Gastrocnemius medialis (tissue), 4 donors: Measurements from ENCODE around the gene CYP17A1. TPM values are rescaled to one million over a fixed set of nuclear protein-coding genes. Genes with fewer than 3 reads are reported as not detected.

ENCODE experiments used
- ATAC-seq, 2 donors: fragments of 150-250 bp; one replicate each; pipeline ENCODE4 v1.9.1; 2016
- DNase-seq, 2 donors: peaks; one replicate each; pipeline ENCODE4 v3.0.0-alpha.2; 2019
- H3K27ac ChIP-seq, 4 donors: fragments of 200-600 bp; sonication (generic); 1 replicate in 1 of 4; 2 replicates in 3 of 4; pipeline ENCODE4 v1.5.1; 2016 to 2018; ENCODE audit warnings: mild to moderate bottlenecking in 2 of 4, moderate library complexity in 1 of 4
- H3K27me3 ChIP-seq, 3 donors: fragments of 200-600 bp; sonication (generic) in 2 of 3; 1 replicate in 1 of 3; 2 replicates in 2 of 3; pipeline versions ENCODE4 v1.5.1 to v1.6.0; 2016 to 2019; ENCODE audit warnings: mild to moderate bottlenecking in 1 of 3, moderate library complexity in 1 of 3
- H3K36me3 ChIP-seq, 2 donors: fragments of 200-600 bp; sonication (generic) in 1 of 2; one replicate each; pipeline ENCODE4 v1.5.1; 2017 to 2018
- H3K4me1 ChIP-seq, 2 donors: fragments of 200-600 bp; sonication (generic) in 1 of 2; one replicate each; pipeline ENCODE4 v1.5.1; 2016 to 2017; ENCODE audit warnings: mild to moderate bottlenecking in 2 of 2
- H3K4me3 ChIP-seq, 4 donors: fragments of 200-600 bp; sonication (generic) in 3 of 4; 1 replicate in 1 of 4; 2 replicates in 3 of 4; pipeline ENCODE4 v1.5.1; 2016 to 2019; ENCODE audit warnings: mild to moderate bottlenecking in 2 of 4
- H3K9me3 ChIP-seq, 3 donors: fragments of 200-600 bp; sonication (generic) in 2 of 3; 1 replicate in 1 of 3; 2 replicates in 2 of 3; pipeline ENCODE4 v1.5.1; 2016 to 2019
- POLR2A ChIP-seq, 2 donors: fragments of 450-650 bp; IDR thresholded peaks; one replicate each; pipeline ENCODE4 v1.6.1; 2017; ENCODE audit warnings: antibody characterized with exemption in 2 of 2, mild to moderate bottlenecking in 2 of 2, moderate library complexity in 2 of 2
- in situ Hi-C, 4 donors: fragments of 200-750 bp; cut with MboI; loops; one replicate each; pipeline versions ENCODE4 v1.15.0 to v1.8.0; 2017; ENCODE audit warnings: low sequenced_read_pairs in 4 of 4
- intact Hi-C: fragments of 100-400 bp; cut with DNase I; formaldehyde crosslinking; loops from one replicate; pipeline ENCODE4 v1.15.1; 2023; ENCODE audit warnings: low total_unique reads
- total RNA-seq, 4 donors: library from RNA; depleted of rRNA; stranded (reverse); fragments of >200 nt; gene quantifications; one replicate each; pipeline versions ENCODE4 v1.1.0 to v1.2.3, GENCODE V29; 2016
- TF ChIP-seq, protein P1 (sequence below), 5 experiments: fragments of 450-650 bp in 3 of 5; fragments of 200-600 bp in 2 of 5; sonication (generic) in 2 of 5; IDR thresholded peaks in 4 of 5; conservative IDR thresholded peaks in 1 of 5; 1 replicate in 4 of 5; 2 replicates in 1 of 5; pipeline ENCODE4 v1.5.1; 2016 to 2019; ENCODE audit warnings: antibody characterized with exemption in 5 of 5, mild to moderate bottlenecking in 3 of 5, moderate library complexity in 3 of 5

The CYP17A1 gene
- total RNA-seq, 4 donors from 2014 or later = 4.2 TPM; not detected in 3

DNA sequence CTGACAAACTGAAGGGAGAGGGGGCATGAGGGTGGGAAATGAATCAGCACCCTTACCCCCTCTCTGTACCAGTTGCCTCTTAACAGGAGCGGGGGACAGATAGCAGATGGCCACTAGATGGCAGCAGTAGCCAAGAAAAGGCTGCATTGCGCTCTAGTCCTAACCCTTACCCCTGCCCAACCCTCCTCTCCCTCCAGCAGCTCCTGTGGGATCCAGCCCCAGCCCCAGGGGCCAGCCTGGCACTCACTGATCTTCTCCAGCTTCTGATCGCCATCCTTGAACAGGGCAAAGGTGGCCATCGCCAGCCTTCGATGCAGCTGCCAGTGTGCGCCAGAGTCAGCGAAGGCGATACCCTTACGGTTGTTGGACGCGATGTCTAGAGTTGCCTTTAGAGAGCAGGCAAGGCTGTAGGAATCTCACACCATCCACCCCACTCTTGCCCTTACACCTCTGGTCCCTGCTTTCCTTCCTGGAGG is 2.2 kb downstream of the CYP17A1 start:
- intact Hi-C loops (loop anchor here (1.0 to 2.0 kb wide), 2 partner anchors 66 to 106 kb away; no protein-coding TSS in a partner anchor), in situ Hi-C loops (loop anchor here in 2 of 4 donors (10.0 kb wide), 2 partner anchors 60 to 110 kb away; no protein-coding TSS in a partner anchor)
- Histone ChIP-seq H3K27me3 (no peaks in the 10 kb centered on the region), H3K36me3 (peaks cover 0 to 5% of the 10 kb centered on the region in 2 donors), H3K9me3 (no peaks in the 10 kb centered on the region), H3K4me3 (no peak overlapping the region), H3K27ac (no peak overlapping the region), H3K4me1 (peaks cover 4 to 5% of the 10 kb centered on the region in 2 donors)
- ATAC-seq (peak; percentile 88 to 90), DNase-seq (peak; percentile 55 to 69)
- TF ChIP-seq, protein P1, sequence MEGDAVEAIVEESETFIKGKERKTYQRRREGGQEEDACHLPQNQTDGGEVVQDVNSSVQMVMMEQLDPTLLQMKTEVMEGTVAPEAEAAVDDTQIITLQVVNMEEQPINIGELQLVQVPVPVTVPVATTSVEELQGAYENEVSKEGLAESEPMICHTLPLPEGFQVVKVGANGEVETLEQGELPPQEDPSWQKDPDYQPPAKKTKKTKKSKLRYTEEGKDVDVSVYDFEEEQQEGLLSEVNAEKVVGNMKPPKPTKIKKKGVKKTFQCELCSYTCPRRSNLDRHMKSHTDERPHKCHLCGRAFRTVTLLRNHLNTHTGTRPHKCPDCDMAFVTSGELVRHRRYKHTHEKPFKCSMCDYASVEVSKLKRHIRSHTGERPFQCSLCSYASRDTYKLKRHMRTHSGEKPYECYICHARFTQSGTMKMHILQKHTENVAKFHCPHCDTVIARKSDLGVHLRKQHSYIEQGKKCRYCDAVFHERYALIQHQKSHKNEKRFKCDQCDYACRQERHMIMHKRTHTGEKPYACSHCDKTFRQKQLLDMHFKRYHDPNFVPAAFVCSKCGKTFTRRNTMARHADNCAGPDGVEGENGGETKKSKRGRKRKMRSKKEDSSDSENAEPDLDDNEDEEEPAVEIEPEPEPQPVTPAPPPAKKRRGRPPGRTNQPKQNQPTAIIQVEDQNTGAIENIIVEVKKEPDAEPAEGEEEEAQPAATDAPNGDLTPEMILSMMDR (IDR thresholded peaks at IDR 0.05 in 4 of 5, conservative IDR thresholded peaks at IDR 0.05 in 1 of 5) = peak; percentile 72 to 90 (median 82)
- no peak for TF ChIP-seq POLR2A (IDR thresholded peaks at IDR 0.05)

DNA sequence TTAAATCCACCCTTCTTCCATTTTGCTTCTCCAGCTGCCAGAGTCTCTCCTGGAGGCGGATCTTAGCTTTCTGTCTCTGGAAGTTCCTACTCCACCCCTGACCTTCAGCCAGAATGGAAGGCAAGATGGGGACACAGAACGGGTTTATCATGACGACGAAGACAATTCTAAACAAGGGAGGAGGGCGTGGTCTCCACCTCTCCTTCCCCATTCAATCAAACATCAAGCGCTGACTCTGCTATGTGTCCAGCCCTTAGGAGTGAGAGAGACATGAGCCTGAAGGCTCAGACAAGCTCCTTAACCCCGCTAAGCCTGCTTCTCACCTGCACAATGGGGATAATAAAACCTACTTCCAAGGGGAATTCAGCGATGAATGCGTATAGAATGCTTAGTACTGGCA is 3.1 kb downstream of the CYP17A1 start:
- H3K27me3 ChIP-seq = no peaks in the 10 kb centered on the region
- H3K4me1 ChIP-seq = peaks cover 4 to 5% of the 10 kb centered on the region in 2 donors
- in situ Hi-C loops = loop anchor here in 2 of 4 donors (5.0 to 10.0 kb wide), 4 partner anchors 61 to 109 kb away; no protein-coding TSS in a partner anchor
- ATAC-seq (no peak), DNase-seq (no peak)
- intact Hi-C loops = loop anchor here (2.0 kb wide), 1 partner anchor 67 kb away; no protein-coding TSS in a partner anchor
- H3K36me3 ChIP-seq = peaks cover 0 to 9% of the 10 kb centered on the region in 2 donors
- no peak overlapping the region for H3K4me3 ChIP-seq
- H3K9me3 ChIP-seq = no peaks in the 10 kb centered on the region
- TF ChIP-seq, protein P1 (IDR thresholded peaks at IDR 0.05 in 4 of 5, conservative IDR thresholded peaks at IDR 0.05 in 1 of 5) = no peak
- no peak for TF ChIP-seq POLR2A (IDR thresholded peaks at IDR 0.05)
- no peak overlapping the region for H3K27ac ChIP-seq

DNA sequence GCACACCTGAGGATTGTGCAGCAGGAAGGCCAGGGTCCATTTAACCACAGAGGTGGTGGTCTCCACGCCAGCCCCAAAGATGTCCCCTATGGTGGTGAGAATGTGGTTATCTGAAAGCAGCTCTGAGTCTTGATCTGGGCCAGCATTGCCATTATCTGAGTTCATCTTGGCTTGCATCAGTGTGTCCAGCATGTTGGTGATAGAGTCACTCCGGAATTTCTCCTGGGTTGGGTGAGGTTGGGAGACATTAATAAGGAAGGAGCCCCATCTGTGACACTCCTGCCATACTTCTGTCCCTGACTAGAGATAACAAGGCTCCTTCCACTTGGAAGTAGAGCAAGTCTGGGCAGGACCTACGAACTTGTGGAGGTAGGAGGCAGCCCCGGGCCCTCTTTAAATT is 4.2 kb downstream of the CYP17A1 start:
- in situ Hi-C loops (loop anchor here in 2 of 4 donors (5.0 to 10.0 kb wide), 4 partner anchors 62 to 108 kb away; no protein-coding TSS in a partner anchor), intact Hi-C loops (no loop called here)
- Histone ChIP-seq H3K4me3 (no peak overlapping the region), H3K9me3 (no peaks in the 10 kb centered on the region), H3K27me3 (no peaks in the 10 kb centered on the region), H3K36me3 (peaks cover 0 to 9% of the 10 kb centered on the region in 2 donors), H3K27ac (no peak overlapping the region), H3K4me1 (peaks cover 4 to 5% of the 10 kb centered on the region in 2 donors)
- ATAC-seq (no peak), DNase-seq (no peak)
- TF ChIP-seq, protein P1 (IDR thresholded peaks at IDR 0.05 in 4 of 5, conservative IDR thresholded peaks at IDR 0.05 in 1 of 5) = no peak
- no peak for TF ChIP-seq POLR2A (IDR thresholded peaks at IDR 0.05)

DNA sequence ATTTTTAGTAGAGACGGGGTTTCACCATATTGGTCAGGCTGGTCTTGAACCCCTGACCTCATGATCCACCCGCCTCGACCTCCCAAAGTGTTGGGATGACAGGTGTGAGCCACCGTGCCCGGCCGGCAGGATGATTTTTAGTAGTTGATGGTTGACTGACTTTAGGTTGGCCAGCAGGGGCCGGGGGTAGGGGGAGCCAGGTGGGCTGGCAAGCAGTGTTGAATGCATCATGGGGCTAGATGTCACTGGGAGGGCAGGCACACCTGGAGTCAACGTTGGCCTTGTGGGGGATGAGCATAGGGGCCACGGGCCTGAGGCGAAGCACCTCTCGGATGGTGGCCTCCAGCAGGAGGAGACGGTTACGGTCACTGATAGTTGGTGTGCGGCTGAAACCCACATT is 5.0 kb downstream of the CYP17A1 start:
- ATAC-seq = no peak
- Histone ChIP-seq H3K4me3 (no peak overlapping the region), H3K9me3 (no peaks in the 10 kb centered on the region), H3K27me3 (no peaks in the 10 kb centered on the region), H3K4me1 (peaks cover 1 to 4% of the 10 kb centered on the region in 2 donors), H3K36me3 (peaks cover 0 to 9% of the 10 kb centered on the region in 2 donors), H3K27ac (no peak overlapping the region)
- DNase-seq = no peak
- no peak for TF ChIP-seq POLR2A (IDR thresholded peaks at IDR 0.05)
- TF ChIP-seq, protein P1 (IDR thresholded peaks at IDR 0.05 in 4 of 5, conservative IDR thresholded peaks at IDR 0.05 in 1 of 5) = no peak
- intact Hi-C loops (no loop called here), in situ Hi-C loops (loop anchor here in 2 of 4 donors (5.0 to 10.0 kb wide), 4 partner anchors 63 to 107 kb away; no protein-coding TSS in a partner anchor)
